Measurements from ENCODE around the gene SERGEF.

Gene SERGEF

DNA sequence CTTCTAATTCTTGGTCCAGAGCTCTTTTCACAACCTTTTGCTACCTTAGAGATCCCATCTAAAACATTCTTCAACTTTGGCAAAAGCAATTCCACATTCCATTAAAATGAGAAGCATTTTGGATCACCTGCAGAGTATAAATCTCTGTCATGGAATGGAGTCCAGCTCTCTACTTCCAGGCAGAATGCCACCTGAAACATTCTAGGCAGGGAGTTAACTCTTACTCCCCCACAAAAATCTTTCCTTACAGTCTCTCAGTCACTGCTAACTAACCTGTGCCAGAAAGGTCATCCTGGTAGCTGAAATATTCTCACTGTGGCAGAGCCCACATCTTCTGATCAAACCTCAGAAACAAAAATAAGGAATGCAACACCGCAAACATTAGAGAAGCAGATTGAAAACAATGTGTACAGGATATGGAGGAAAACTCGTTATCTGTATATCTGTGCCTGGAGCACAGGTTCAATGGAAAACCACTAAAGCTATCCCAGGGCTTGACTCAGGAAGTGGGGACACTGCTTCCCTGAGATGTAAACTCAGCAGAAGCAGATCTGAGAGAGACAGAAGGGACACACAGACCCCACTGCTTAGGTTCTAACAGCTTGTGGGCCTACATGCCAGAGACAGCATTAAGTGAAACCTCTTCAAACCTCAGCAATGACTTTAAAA, 199.3 kb downstream of the SERGEF start:
- DNase-seq (ENCODE audit: low read depth) = no peak

DNA sequence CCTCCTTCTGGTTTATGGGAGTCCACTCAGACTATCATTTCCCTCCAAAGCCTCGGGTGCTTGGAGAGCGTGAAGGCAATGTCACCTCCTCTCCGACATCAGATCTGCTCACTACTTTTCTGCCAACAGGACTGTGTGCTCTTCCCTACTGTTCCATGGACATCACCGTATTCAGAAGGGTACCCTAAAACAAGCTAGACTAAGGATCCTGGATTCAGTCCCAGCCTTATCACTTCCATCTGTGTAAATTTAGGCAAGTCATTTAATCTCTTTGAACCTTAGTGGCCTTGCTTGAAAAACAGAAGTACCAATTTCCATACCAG, 200.0 kb downstream of the SERGEF start:
- DNase-seq (ENCODE audit: low read depth) = no peak

DNA sequence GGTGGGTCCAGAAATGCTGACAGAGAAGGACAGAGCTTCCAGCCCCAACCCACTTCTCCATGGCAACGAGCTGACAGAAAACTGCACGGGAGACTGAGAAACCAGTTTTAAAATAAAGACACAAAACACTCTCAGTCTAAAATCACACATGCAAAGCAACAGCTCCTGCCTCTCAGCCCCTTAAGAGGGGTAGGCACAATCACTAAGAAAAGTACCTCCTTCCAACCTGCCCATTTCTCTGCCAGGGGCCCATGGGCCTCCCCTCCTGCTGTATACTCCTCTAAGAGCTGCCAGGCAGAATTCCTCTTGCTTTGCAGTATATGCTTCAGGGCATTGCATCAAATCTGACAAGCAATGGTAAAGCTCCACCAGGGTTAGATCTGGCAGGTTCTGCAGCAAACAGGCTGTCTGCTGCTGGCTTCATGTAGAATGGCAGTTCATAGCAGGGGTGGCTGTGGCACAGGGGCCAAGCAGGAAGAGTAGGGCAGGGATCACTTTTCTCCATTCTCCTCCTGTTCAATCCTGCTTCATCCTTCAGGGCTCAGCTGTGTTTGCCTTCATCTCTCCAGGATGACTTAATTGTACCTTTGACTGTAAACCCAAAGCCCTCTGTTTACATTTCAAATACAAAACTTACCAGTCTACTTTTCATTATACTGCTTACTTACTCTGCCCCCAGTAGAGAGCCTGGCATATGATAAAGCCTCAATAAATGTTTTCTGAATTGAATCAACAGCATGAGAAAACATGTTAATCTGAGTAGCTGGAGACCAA, 200.6 kb downstream of the SERGEF start:
- no peak for DNase-seq (ENCODE audit: low read depth)

DNA sequence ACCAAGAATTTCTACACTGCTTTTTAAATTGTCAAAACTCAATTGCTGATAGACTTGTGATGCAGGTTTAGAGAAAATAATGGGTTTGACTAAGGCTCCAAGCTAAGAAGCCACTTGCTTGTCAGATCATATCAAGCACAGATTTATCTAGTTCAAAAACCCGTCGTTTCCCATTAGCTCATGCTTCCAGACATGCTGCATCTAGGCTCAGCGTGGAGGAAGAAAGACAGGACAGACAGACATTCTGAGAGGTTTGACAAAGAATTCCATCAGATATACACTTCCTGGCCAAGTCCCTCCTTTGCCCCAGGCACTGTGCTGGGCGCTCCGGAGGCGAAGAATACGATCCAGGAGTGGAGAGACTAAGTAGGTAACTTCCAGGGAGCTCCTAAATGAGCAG, 201.5 kb downstream of the SERGEF start:
- no peak for DNase-seq (ENCODE audit: low read depth)

DNA sequence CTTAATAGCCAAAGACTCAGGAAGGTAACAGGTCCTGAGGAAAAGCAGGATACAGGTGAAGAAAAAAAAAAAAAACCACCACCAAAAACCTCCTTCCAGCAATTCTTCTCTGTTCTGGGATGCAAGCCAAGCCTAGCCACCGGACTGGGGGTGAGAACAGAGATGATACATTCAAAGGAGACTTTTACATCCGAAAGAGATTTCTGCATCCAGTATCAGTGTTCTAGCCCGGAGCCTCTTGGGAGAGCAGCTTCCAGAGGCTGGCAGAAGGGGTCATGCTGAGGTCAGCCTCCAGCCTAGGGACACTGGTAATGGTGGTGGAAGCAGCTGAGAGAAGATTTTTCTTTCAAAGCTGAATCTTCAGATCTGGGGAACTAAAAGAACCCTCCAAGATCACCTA, 202.1 kb downstream of the SERGEF start:
- DNase-seq (ENCODE audit: low read depth) = peak; percentile 31

DNA sequence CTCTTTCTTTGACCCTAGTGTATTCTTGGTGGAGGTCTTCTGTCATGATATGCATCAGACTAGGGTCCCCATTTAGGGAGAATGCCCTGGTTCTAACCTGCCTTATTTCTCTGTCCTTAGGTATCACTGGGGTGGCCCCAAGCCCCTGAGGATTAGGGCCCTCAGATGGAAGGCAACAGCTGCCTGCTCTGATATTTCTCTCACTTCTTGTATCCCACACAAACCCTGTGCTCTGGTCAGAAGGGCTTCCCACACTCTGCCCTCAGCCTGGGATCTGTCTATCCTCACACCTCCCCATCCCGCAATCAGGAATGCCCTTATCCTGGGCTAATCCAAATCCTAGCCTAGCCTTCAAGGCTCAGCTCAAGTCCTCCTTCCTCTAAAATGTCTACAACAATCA, 202.8 kb downstream of the SERGEF start:
- no peak for DNase-seq (ENCODE audit: low read depth)

DNA sequence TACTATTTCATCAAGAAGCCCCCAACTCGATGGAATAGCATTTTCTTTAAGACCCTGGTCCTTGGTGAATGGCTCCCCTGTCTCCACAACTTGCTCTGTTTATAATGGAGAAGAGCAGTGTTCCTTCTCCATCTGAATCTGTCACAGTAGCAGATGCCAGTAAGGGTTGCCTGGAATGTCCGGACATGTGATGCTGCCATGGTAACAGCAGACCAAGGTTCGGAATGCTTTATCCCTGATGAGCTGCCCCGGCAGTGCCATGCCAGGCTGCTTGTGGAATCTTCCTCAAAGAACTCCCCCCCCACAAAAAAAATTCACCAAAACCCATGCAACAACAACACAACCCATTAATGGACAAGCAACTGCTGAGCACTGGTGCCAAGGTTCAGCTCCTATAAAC, 205.8 kb downstream of the SERGEF start:
- peak; percentile 36 for DNase-seq (ENCODE audit: low read depth)

DNA sequence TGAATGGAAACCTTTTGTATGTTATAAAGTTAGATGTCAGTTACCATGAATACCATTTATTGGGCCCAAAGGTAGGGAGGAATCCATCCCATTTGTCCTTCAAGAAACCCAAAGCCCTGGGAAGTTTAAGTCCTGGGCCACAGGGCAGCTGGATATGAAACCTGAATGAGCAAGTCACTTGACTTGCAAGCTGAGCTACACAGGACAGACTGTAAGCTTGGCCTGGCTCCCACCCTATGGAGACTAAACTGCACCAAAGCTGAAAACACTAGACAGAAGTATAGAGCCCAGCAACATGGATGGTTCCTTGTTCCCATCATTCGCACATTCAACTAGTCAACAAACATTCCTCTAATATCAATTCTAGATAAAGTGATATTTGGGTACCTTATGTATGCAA, 207.0 kb downstream of the SERGEF start:
- DNase-seq (ENCODE audit: low read depth) = no peak

DNA sequence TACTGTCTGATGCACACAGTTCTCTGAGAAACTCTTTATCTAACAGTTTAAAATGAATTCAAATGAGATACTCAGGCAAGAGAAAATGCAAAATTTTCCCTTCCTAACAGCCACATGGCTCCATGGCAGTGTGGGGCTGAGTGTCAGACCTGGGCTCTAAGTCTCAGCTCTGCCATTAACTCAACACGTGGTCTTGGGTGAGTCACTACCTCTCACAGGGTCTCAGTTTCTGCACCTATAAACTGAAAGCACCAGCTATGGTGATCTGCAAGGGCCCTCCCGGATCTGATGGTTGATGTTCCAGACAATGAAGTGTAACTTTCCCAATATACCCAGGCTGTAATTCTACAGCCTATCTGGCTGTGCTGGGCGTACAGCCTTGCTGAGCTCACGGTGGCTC, 207.8 kb downstream of the SERGEF start:
- no peak for DNase-seq (ENCODE audit: low read depth)

DNA sequence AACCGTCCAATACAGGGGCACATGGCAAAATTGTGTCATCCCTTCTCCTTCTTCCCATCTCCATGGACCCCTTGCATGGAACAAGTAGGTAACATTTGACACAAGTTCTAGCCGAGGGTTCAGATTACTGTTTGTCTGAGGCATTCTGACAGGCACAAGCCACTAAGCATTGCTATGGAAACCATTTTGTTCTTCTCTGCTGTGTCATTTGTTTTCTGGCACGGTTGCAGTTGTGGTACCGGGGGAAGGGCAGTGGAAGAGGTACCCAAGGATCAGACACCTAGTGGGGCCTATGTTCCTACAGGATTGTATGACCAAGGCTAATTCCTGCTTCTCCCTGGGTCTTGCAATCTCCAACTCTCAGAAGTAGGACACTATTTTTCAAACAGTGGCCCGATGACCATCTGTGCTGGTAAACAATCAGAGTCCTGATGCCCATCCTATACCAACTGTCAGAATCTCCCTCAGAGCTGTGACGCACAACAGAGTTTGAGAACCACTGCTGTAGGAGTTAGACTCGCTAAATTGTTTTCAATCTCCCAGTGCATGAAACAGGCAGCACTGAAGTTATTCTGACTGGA, 209.0 kb downstream of the SERGEF start:
- no peak for DNase-seq (ENCODE audit: low read depth)

DNA sequence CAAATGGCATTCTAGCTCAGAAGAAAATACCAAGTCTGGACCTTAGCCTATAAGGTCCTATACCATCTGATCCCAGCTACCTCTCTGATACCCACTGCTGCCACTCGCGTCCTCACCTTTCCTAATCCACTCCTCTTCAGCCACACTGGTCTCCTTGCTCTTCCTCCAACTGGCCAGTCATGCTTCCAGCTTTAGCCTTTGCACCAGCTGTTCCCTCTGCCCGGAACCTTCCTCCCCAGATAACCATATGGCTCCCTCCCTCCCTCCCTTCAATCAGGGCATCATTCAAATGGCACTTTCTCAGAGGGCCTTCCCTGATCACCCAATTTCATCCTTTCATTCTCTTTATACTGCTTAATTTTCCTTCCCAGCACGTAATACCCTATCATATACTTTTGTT, 210.4 kb downstream of the SERGEF start:
- no peak for DNase-seq (ENCODE audit: low read depth)

DNA sequence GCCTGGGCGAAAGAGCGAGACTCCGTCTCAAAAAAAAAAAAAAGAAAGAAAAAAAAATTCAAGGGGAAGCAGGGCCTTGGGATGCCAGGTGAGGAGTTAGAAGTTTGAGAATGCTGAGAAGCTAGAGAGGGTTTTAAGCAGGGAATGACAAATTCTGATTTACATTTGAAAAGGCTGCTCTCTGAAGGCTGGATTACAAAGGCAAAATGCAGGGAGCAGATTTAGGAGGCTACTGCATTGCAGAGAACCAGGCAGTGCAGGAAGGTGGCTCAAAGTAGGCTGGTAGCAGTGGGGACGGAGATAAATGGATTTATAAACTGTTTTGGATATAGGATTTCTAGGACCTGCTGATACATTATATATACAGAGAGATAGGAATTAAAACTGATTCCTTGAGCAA, 211.7 kb downstream of the SERGEF start:
- no peak for DNase-seq (ENCODE audit: low read depth)

DNA sequence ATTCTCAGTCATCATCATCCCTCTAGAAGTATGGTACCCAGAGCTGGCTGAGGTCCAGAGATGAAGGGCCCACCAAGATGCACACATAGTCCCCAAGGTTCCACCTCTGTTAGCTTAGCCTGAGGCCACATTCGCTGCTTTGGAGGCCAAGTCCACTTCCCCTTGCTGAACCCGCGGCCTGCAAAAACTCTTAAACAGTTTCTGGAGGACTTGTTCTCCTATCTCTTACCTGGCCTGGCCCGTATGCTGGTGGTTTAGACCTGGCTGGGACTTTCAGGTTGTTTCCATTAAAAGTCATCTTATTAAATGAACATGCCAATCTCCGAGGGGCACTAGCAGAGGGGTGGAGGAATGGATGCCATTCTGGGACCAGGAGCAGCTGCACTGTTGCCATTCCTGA, 213.7 kb downstream of the SERGEF start:
- DNase-seq (ENCODE audit: low read depth) = no peak

DNA sequence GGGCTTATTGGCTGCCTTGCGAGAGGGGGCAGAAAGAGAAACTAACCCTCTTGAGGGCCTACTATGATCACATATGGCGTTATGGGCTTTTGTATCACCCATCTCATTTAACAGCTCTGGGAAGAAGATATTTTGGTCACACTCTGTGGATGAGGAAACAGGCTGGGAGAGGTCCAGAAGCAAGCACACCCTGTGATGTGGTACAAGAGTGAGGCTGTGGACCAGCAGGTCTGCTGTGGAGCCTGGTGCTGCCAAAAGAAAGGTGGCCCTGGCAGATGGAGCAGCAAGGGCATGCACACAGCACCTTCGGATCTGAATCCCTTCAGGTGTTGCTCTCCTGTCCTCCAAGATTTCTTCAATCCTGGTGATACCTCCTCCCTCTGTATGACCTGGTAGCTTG, 214.1 kb downstream of the SERGEF start:
- no peak for DNase-seq (ENCODE audit: low read depth)

DNA sequence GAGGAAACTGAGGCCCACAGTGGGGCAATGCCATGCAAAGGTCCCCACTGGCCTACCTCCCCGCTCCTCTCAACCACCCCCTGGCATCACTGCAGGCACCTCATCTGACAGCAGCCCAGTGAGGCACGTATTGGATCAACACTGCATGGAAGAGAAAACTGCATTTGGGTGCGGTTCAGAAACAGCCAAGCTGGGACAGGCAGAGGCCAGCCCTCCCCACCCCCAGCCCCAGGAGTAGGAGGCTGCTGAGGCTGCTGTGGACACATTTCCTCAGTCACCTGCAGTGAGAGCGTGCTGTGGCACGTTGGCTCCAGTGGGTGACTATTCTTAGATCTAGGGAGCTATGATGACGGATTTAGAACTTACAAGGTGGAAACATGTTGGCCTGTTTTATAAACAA, 214.6 kb downstream of the SERGEF start:
- no peak for DNase-seq (ENCODE audit: low read depth)

DNA sequence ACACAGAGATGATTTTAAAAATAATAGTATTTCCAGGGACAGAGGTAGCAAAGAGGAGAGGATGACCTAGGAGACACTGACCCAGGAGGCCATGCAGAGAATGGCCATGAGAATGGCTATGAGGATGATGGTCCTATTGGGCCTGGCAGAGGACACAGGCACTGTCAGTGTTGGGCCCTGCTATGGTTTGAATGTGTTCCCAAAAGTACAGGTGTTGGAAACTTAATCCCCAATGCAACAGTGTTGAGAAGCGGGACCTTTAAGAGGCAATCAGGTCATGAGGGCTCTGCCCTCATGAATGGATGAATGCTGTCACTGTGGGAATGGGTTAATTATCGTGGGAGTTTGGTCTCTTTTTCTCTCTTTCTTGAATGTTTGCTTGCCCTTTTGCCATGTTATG, 216.7 kb downstream of the SERGEF start:
- no peak for DNase-seq (ENCODE audit: low read depth)

DNA sequence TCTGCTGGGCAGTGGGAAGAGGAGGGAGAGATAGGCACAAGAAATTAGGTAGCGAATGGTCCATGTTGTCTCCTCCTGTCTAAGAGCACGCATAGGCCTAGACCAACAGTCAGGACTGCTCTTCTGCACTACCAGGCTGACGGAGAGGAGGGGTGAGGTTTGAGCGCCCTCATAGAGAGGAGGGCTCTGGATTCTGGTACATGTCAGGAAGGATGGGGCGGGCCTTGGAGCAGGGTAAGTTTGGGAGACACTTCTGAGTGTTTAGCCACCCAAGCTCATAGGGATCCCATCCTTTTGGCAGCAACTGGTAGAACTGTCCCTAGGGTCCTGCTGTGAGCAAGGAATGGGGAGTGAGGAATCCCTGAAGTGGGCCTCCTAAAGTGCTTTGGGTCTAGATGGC, 217.9 kb downstream of the SERGEF start:
- no peak for DNase-seq (ENCODE audit: low read depth)

DNA sequence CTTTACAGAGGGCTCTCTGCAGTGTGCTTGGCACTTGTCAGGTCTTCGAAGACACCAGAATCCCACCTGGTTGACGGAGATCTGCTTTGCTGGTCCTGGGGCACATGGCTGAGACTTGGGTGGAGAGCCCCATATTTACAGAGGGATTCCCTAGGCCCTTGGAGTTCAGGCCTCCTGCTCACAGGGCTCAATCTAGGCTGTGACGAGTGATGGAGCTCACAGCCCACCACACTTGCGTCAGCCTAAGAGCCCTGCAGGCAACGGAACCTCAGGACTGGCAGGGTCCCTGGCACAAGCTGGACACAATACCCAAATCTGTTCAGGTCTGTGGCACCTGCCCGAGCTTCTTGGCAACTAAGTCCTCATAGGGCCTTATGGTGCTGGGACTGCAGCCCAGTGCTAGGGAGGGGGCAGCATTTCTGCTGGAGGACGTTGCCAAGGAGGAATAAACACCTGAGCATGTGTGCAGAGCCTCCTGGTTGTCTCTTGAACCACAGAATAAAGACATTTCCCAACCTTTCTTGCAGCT, 219.1 kb downstream of the SERGEF start:
- DNase-seq (ENCODE audit: low read depth) = no peak

DNA sequence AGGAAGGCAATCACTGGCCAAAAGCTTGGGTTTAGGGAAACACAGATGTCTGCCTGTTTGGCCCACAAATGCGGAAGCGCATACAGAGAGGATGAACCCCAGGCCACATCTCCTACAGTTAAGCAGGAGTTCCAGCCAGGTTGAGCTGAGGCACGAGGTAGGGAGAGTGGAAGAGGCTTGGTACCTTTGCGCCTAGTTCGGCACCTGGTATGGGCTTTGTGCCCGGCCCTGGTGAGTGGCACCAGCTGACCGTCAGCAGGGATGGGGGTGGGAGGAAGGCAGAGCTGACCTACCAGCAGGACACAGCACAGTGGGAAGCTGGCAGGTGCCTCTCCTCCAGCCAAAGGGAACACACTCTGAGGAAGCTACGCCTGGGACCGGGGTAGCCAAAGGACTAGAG, 220.7 kb downstream of the SERGEF start:
- DNase-seq (ENCODE audit: low read depth) = no peak

DNA sequence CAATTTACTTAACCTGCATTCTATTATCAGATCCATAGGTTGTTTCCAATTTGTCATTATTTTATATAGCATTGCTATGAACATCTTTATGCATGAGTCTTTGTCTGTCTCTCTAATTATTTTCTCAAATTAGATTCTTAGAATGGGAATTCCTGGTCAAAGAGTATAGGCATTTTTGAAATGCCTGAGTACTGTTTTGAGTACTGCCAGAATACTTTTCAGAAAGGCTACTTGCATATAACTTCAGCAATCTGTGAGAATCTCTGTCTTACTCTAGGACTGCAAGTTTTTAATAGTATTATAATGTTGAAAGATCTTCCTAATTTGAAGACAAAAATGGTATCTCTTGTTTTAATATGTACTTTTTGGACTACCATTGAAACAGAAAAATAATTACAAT, 221.7 kb downstream of the SERGEF start:
- DNase-seq (ENCODE audit: low read depth) = peak; percentile 11

DNA sequence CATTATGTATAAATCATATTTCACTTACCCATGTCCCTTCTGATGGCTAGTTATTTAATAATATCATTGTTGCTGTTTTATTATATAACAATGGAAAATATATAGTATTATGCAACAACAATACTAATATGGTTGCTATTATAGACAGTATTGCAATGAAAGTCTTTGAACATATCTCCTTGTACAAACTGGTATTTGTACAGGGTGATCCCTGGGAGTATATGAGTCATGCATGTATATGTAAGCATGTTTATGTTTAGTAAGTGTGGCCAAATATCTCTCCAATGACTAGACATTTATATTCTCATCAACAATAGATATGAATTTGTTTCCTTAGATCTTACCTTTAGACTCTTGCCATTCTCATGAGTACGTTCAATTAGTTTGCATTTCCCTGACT, 222.4 kb downstream of the SERGEF start:
- DNase-seq (ENCODE audit: low read depth) = peak; percentile 43

DNA sequence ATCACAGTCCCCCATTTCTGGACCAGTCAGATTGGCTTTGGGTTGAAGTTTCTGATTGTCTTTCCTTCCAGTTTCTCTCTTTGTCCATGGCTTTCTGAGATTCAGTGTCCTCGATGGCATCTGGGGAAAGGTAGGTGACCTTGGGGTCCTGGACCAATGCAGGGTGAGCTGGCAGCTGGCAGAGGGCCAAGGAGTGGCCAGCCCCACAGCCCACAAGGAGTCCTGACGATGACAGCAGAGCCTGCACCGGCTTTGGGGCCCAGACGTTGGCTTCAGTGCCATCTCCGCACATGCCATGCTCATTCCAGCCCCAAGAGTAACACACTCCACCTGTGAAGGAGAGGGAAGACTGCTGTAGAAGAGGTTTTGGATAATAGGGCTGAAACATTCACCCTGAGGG, 224.8 kb downstream of the SERGEF start:
- DNase-seq (ENCODE audit: low read depth) = no peak

DNA sequence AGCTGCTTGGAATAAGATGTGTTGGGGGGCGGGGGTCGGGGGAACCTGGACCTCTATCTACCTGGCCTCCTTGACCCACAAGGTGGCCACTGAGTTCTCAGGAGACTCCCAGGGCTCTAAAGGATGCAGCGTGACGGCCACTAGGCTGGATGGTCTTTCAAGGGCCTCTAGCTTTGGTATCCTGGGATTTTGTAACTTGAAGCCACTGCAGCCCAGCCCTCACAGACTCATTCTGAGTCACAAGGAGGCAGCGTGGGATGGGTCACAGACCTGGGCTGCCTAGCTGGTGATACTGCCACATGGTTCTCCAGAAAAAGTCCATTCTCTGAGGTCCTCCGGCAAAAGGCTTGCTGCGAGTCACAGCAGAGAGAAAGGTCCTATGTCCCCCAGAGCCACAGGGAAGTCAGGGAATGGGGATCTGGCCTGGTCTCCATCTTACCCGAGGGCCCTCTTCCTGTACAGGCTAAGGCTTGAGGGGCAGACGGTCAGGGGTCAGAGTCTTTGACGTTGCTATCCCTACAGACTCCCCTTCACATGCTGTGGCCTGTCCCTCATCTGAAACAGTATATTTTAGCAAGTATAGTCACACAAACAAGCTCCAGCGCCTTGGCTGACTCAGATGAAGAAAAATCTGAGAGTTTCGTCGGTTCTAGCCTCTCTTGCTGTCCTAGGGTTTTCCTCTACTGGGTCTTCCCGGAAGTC, 225.9 kb downstream of the SERGEF start:
- peak; percentile 78 for DNase-seq (ENCODE audit: low read depth)
